ENCODE data around the gene SBF2.

The SBF2 gene

GRCh38 chr11:10181811-10182210 lies 112.2 kb downstream of the SBF2 start:
- no peak overlapping the region for H2AFZ ChIP-seq (ENCODE audit: low read length)
- no peak overlapping the region for H3K4me3 ChIP-seq (ENCODE audit: low read length)
- H3K4me2 ChIP-seq (ENCODE audit: low read depth, low read length), result no peak overlapping the region
- no peaks in the 10 kb centered on the region for H3K27me3 ChIP-seq (replicated peaks; ENCODE audit: insufficient read depth, low read length)
- no peak overlapping the region for H3K9ac ChIP-seq (ENCODE audit: low read length)
- H4K20me1 ChIP-seq (ENCODE audit: insufficient read depth, low read length), result no peaks in the 10 kb centered on the region
- no peak overlapping the region for H3K27ac ChIP-seq (ENCODE audit: low read length)
- no peaks in the 10 kb centered on the region for H3K9me3 ChIP-seq (replicated peaks; ENCODE audit: insufficient read depth, low read length)
- no peaks in the 10 kb centered on the region for H3K36me3 ChIP-seq (replicated peaks; ENCODE audit: insufficient read depth, low read length)
- peak; percentile 42 for TF ChIP-seq CTCF (IDR thresholded peaks at IDR 0.05; ENCODE audit: low read length)
- TF ChIP-seq EZH2phosphoT487 (IDR thresholded peaks at IDR 0.05; ENCODE audit: low read length), result no peak
- H3K4me1 ChIP-seq (ENCODE audit: low read length), result no peaks in the 10 kb centered on the region
- peak; percentile 44 for DNase-seq
- no peaks in the 10 kb centered on the region for H3K79me2 ChIP-seq (ENCODE audit: low read length)
- no peaks in the 10 kb centered on the region for H3F3A ChIP-seq (ENCODE audit: insufficient read depth, low read length)
- H3K9me2 ChIP-seq (replicated peaks; ENCODE audit: insufficient read depth, low read length), result no peaks in the 10 kb centered on the region

GRCh38 chr11:10164621-10165020 lies 129.4 kb downstream of the SBF2 start:
- no peak overlapping the region for H3K9ac ChIP-seq (ENCODE audit: low read length)
- no peaks in the 10 kb centered on the region for H3K36me3 ChIP-seq (replicated peaks; ENCODE audit: insufficient read depth, low read length)
- H4K20me1 ChIP-seq (ENCODE audit: insufficient read depth, low read length), result no peaks in the 10 kb centered on the region
- H3K4me2 ChIP-seq (ENCODE audit: low read depth, low read length), result no peak overlapping the region
- 0 out of 2 replicates have a peak, but pooled peaks cover 4% of the 10 kb centered on the region for H3F3A ChIP-seq (ENCODE audit: insufficient read depth, low read length)
- peaks cover 5% of the 10 kb centered on the region; the same call in 1 of the 2 replicates for H3K79me2 ChIP-seq (ENCODE audit: low read length)
- peaks cover 17% of the 10 kb centered on the region for H3K4me1 ChIP-seq (ENCODE audit: low read length)
- no peak overlapping the region for H3K27ac ChIP-seq (ENCODE audit: low read length)
- H3K4me3 ChIP-seq (ENCODE audit: low read length), result no peak overlapping the region
- H3K27me3 ChIP-seq (replicated peaks; ENCODE audit: insufficient read depth, low read length), result no peaks in the 10 kb centered on the region
- no peak for TF ChIP-seq EZH2 (optimal IDR thresholded peaks at IDR 0.05; ENCODE audit: low read depth, low read length)
- H3K9me2 ChIP-seq (replicated peaks; ENCODE audit: insufficient read depth, low read length), result no peaks in the 10 kb centered on the region
- H3K9me3 ChIP-seq (replicated peaks; ENCODE audit: insufficient read depth, low read length), result no peaks in the 10 kb centered on the region
- no peak overlapping the region for H2AFZ ChIP-seq (ENCODE audit: low read length)
- no peak for DNase-seq

GRCh38 chr11:10162222-10162621 lies 131.8 kb downstream of the SBF2 start:
- Histone ChIP-seq H3K9ac (ENCODE audit: low read length) (no peak overlapping the region), H3K27ac (ENCODE audit: low read length) (peak overlapping the region; percentile 3; the same call in 1 of the 2 replicates), H3F3A (ENCODE audit: insufficient read depth, low read length) (0 out of 2 replicates have a peak, but pooled peaks cover 4% of the 10 kb centered on the region), H3K4me2 (ENCODE audit: low read depth, low read length) (peak overlapping the region; percentile 25; the same call in 1 of the 2 replicates), H3K79me2 (ENCODE audit: low read length) (peaks cover 5% of the 10 kb centered on the region; the same call in 1 of the 2 replicates), H2AFZ (ENCODE audit: low read length) (no peak overlapping the region), H3K9me2 (replicated peaks; ENCODE audit: insufficient read depth, low read length) (no peaks in the 10 kb centered on the region), H3K27me3 (replicated peaks; ENCODE audit: insufficient read depth, low read length) (no peaks in the 10 kb centered on the region), H3K36me3 (replicated peaks; ENCODE audit: insufficient read depth, low read length) (no peaks in the 10 kb centered on the region), H3K4me1 (ENCODE audit: low read length) (peaks cover 17% of the 10 kb centered on the region), H3K9me3 (replicated peaks; ENCODE audit: insufficient read depth, low read length) (no peaks in the 10 kb centered on the region), H4K20me1 (ENCODE audit: insufficient read depth, low read length) (no peaks in the 10 kb centered on the region), H3K4me3 (ENCODE audit: low read length) (no peak overlapping the region)
- no peak for TF ChIP-seq EZH2 (optimal IDR thresholded peaks at IDR 0.05; ENCODE audit: low read depth, low read length)
- DNase-seq, result peak; percentile 19

GRCh38 chr11:10160350-10160749 lies 133.7 kb downstream of the SBF2 start:
- H3K27ac ChIP-seq (ENCODE audit: low read length), result no peak overlapping the region
- H3K9ac ChIP-seq (ENCODE audit: low read length), result no peak overlapping the region
- H3K79me2 ChIP-seq (ENCODE audit: low read length), result peaks cover 17% of the 10 kb centered on the region
- no peaks in the 10 kb centered on the region for H3K27me3 ChIP-seq (replicated peaks; ENCODE audit: insufficient read depth, low read length)
- no peaks in the 10 kb centered on the region for H4K20me1 ChIP-seq (ENCODE audit: insufficient read depth, low read length)
- H3K4me1 ChIP-seq (ENCODE audit: low read length), result peaks cover 17% of the 10 kb centered on the region
- H3K36me3 ChIP-seq (replicated peaks; ENCODE audit: insufficient read depth, low read length), result no peaks in the 10 kb centered on the region
- no peaks in the 10 kb centered on the region for H3K9me2 ChIP-seq (replicated peaks; ENCODE audit: insufficient read depth, low read length)
- DNase-seq, result no peak
- no peak overlapping the region for H2AFZ ChIP-seq (ENCODE audit: low read length)
- H3F3A ChIP-seq (ENCODE audit: insufficient read depth, low read length), result 0 out of 2 replicates have a peak, but pooled peaks cover 4% of the 10 kb centered on the region
- TF ChIP-seq CTCF (IDR thresholded peaks at IDR 0.05; ENCODE audit: low read length), result no peak
- TF ChIP-seq EZH2phosphoT487 (IDR thresholded peaks at IDR 0.05; ENCODE audit: low read length), result no peak
- TF ChIP-seq EZH2 (optimal IDR thresholded peaks at IDR 0.05; ENCODE audit: low read depth, low read length), result no peak
- H3K4me3 ChIP-seq (ENCODE audit: low read length), result no peak overlapping the region
- no peak overlapping the region for H3K4me2 ChIP-seq (ENCODE audit: low read depth, low read length)
- no peaks in the 10 kb centered on the region for H3K9me3 ChIP-seq (replicated peaks; ENCODE audit: insufficient read depth, low read length)
